Chondrocyte (in vitro differentiated cells): ENCODE data around the gene BHLHE41. TPM values are rescaled to one million over a fixed set of nuclear protein-coding genes. Genes with fewer than 3 reads are reported as not detected.

Source experiments
- DNase-seq: peaks from one replicate; pipeline ENCODE4 v3.0.0; 2021; ENCODE audit warnings: mixed read lengths, low spot score
- H3K27ac Mint-ChIP-seq: one replicate; pipeline ENCODE4 v1.8.0; 2021; ENCODE audit warnings: mild to moderate bottlenecking, moderate library complexity, mixed read lengths; ENCODE audit not compliant: unreplicated experiment
- H3K27me3 Mint-ChIP-seq: 2 replicates; pipeline ENCODE4 v1.8.0; 2021; ENCODE audit warnings: low read depth, mixed read lengths
- H3K36me3 Mint-ChIP-seq: 2 replicates; pipeline ENCODE4 v1.8.0; 2021; ENCODE audit warnings: low read depth, mixed read lengths
- H3K4me1 Mint-ChIP-seq: 2 replicates; pipeline ENCODE4 v1.8.0; 2021; ENCODE audit warnings: low read depth, mild to moderate bottlenecking, mixed read lengths
- H3K4me3 Mint-ChIP-seq: one replicate; pipeline ENCODE4 v1.8.0; 2021; ENCODE audit warnings: mild to moderate bottlenecking, moderate library complexity, mixed read lengths; ENCODE audit not compliant: unreplicated experiment
- H3K9me3 Mint-ChIP-seq: 2 replicates; pipeline ENCODE4 v1.8.0; 2021; ENCODE audit warnings: low read depth, mixed read lengths
- total RNA-seq: library from RNA; stranded (reverse); gene quantifications from 3 replicates; pipeline ENCODE4 v1.2.1, GENCODE V29; 2021
- TF ChIP-seq, protein P1 (sequence below): fragments of 200-600 bp; sonication (generic); IDR thresholded peaks from 2 replicates; pipeline ENCODE4 v1.5.0; 2021; ENCODE audit warnings: antibody characterized with exemption, mild to moderate bottlenecking, moderate library complexity

BHLHE41 gene
- total RNA-seq, 1 donor from 2014 or later = 6.0 TPM

DNA sequence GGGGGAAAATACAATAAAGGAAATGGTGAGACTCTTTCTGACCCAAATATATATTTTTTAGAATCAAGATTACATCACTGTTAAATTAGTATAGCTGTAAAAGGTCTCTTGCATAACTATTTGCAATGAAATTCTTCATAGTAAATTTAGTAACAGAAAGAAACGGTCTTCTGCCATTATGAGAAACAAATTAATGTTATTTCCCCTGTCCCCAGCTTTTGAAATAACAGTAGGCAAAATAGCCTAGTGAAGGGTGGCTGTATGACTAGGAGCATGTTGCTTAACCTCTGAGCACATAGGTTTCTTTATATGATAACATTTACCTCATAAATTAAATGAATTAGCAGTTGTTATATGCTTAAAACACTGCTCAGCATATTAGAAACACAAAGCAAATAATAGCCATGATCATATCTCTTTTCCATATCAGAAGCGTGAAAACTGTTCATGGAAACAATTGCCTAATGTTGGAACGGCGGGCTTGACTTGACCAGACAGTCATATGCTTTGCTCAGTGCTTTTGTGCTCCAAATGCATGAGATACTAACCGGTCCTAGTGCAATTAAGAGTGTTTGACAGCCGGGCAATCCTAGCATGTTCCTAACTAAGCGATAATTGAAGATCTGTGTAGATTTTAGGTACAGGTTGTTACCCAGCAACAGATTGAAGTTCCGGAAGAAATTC lies 24.0 kb downstream of the BHLHE41 start:
- H3K27ac Mint-ChIP-seq = no peak overlapping the region
- H3K27me3 Mint-ChIP-seq = no peaks in the 10 kb centered on the region
- TF ChIP-seq, protein P1, sequence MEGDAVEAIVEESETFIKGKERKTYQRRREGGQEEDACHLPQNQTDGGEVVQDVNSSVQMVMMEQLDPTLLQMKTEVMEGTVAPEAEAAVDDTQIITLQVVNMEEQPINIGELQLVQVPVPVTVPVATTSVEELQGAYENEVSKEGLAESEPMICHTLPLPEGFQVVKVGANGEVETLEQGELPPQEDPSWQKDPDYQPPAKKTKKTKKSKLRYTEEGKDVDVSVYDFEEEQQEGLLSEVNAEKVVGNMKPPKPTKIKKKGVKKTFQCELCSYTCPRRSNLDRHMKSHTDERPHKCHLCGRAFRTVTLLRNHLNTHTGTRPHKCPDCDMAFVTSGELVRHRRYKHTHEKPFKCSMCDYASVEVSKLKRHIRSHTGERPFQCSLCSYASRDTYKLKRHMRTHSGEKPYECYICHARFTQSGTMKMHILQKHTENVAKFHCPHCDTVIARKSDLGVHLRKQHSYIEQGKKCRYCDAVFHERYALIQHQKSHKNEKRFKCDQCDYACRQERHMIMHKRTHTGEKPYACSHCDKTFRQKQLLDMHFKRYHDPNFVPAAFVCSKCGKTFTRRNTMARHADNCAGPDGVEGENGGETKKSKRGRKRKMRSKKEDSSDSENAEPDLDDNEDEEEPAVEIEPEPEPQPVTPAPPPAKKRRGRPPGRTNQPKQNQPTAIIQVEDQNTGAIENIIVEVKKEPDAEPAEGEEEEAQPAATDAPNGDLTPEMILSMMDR = no peak
- DNase-seq = no peak
- no peaks in the 10 kb centered on the region for H3K36me3 Mint-ChIP-seq
- H3K9me3 Mint-ChIP-seq = no peaks in the 10 kb centered on the region
- H3K4me1 Mint-ChIP-seq = peaks cover 4% of the 10 kb centered on the region
- H3K4me3 Mint-ChIP-seq = no peak overlapping the region

DNA sequence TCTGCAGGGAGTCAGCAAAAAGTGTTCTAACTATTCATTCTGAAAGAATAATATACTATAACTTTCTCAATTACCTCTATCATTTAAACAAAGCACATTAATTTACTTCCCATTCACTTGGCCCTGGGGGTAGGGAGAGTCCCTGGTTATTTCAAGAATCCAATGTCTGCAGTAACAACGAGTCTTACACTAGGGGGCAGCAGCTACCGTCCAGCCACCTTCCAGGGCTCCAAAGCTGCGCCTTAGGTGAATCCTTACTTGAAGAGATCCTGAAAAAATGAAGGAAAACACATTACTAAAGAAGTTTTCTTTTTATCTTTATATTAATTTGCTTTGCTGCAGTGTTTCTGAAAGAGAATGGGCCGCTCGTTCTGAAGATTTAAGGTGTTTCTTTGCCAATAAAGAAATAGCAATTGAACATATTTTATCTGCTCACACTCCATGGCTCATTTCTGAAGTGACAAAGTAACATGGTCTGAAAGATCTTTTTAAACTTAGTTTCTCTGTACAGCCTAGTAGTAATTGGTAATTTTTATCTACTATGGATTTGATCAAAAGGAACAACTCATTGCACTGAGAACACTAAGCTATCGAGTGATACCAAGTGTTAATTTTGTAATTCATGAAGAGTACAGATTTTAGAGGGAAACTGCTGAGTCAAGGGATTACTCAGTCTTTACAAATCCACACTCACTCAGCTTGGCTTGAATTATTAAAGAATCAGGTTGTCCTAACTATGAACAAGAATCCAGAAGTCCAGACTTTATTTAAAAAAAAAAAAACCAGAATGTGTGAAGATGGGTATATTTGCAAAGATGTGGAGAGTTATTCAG lies 27.6 kb downstream of the BHLHE41 start:
- Mint-ChIP-seq H3K27ac (no peak overlapping the region), H3K4me3 (no peak overlapping the region), H3K4me1 (peaks cover 8% of the 10 kb centered on the region), H3K27me3 (no peaks in the 10 kb centered on the region), H3K9me3 (no peaks in the 10 kb centered on the region), H3K36me3 (no peaks in the 10 kb centered on the region)
- no peak for DNase-seq
- TF ChIP-seq, protein P1 = peak; percentile 98

DNA sequence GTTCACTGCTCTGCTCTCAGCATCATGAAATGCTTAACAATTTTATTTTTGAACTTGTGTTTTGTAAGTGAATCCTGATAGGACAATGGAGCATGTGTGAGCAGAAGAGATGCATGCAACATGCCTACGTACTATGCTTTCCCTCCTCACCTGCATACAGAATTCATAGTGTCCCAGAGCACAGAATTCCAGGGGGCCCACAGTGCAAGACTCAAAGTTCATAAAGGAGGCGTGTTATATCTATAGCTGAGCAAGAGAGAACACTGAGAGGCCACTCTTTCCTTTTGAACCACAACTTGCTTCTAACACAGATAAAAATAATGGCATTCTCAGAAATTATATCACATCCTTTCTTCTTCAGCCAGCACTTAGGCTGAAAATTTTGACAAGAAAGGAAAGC lies 28.8 kb downstream of the BHLHE41 start:
- Mint-ChIP-seq H3K9me3 (no peaks in the 10 kb centered on the region), H3K27me3 (no peaks in the 10 kb centered on the region), H3K27ac (no peak overlapping the region), H3K4me3 (no peak overlapping the region), H3K36me3 (no peaks in the 10 kb centered on the region), H3K4me1 (peaks cover 8% of the 10 kb centered on the region)
- no peak for DNase-seq
- TF ChIP-seq, protein P1 = no peak

DNA sequence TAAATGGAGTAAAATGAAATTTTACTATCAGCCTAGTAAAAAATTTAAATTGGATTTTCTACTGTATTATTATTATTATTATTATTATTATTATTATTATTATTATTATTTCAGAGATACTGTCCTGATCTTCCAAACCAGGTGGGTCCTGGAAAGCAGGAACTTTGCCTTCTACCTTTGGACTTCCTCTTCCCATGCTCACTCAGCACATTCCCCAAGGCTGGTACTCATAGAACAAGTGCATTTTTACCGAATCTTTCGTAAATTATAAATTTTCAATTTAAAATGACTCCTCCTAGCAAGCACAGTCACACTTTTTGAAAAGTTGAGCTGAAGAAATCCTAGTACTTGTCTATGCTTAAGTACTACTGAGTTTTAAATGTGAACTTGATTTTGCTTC lies 29.7 kb downstream of the BHLHE41 start:
- H3K4me3 Mint-ChIP-seq = no peak overlapping the region
- H3K27ac Mint-ChIP-seq = no peak overlapping the region
- H3K36me3 Mint-ChIP-seq = no peaks in the 10 kb centered on the region
- H3K4me1 Mint-ChIP-seq = peaks cover 8% of the 10 kb centered on the region
- no peaks in the 10 kb centered on the region for H3K9me3 Mint-ChIP-seq
- no peak for DNase-seq
- H3K27me3 Mint-ChIP-seq = no peaks in the 10 kb centered on the region
- TF ChIP-seq, protein P1 = no peak

DNA sequence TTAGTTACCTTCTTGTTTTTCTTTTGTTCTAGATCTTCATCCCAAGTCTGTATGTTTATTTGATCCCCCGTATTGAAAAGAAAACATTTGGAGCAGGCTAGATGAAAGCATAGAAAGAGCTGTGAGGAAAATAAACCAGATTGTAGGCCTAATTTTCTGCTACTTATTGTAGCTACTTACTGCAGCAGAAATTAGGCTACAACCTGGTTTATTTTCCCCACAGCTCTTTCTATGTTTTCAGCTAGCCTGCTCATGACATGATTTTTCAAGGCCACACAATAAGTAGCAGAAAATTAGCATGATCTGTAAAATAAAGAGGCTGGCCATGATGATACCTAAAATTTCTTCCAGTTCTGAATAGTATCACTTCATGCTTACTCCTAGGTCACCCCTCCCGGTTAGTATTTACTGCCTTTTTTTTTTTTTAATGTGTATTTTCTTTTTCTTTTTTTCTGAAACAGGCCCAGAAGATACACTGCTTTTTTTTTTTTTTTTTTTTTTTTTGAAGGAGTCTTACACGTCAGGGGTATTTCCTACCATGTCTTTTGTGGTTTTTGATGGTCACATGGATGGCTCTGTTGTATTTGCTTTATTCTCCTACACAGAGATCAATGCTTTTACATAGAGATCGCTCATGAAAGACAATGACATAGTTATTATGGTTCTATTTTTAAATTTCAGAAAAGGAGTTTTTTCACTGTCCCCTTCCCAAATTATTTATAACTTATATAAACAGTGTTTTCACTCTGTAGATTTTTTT lies 32.3 kb downstream of the BHLHE41 start:
- no peak overlapping the region for H3K27ac Mint-ChIP-seq
- no peaks in the 10 kb centered on the region for H3K36me3 Mint-ChIP-seq
- H3K4me3 Mint-ChIP-seq = no peak overlapping the region
- no peaks in the 10 kb centered on the region for H3K27me3 Mint-ChIP-seq
- H3K9me3 Mint-ChIP-seq = no peaks in the 10 kb centered on the region
- peaks cover 6% of the 10 kb centered on the region for H3K4me1 Mint-ChIP-seq
- DNase-seq = no peak
- TF ChIP-seq, protein P1 = no peak
